Breast epithelium (tissue), 3 donors: ENCODE data around the gene MOB3A.
"Not testable (repeated sequence)": the region's sequence is repeated elsewhere in the genome, so short reads cannot be mapped to it uniquely, and the experiment has no call there.

Experiments
- CTCF ChIP-seq, 3 donors: fragments of 450-650 bp; IDR thresholded peaks; one replicate each; pipeline ENCODE4 v1.5.1; 2016 to 2017; ENCODE audit warnings: antibody characterized with exemption in 3 of 3, mild to moderate bottlenecking in 3 of 3, moderate library complexity in 3 of 3
- POLR2AphosphoS5 ChIP-seq, 3 donors: sonication (generic); formaldehyde crosslinking; IDR thresholded peaks; one replicate each; pipeline ENCODE4 v1.6.1; 2017; ENCODE audit warnings: antibody characterized with exemption in 3 of 3

GRCh38 chr19:2131012-2131975, 35.2 kb upstream of the MOB3A start:
- not testable (repeated sequence) for TF ChIP-seq CTCF, POLR2AphosphoS5 (IDR thresholded peaks at IDR 0.05)
